ENCODE results near the gene DCC. TPM values are rescaled to one million over a fixed set of nuclear protein-coding genes. Genes with fewer than 3 reads are reported as not detected.

Gene DCC
- total RNA-seq, 4 donors from 2014 or later = 0.84 to 1.2 TPM; not detected in 2

GRCh38 chr18:52992041-52992440 lies 652.0 kb downstream of the DCC start:
- TF ChIP-seq CTCF (IDR thresholded peaks at IDR 0.05) (no peak), EP300 (IDR thresholded peaks at IDR 0.05) (no peak), POLR2A (IDR thresholded peaks at IDR 0.05) (no peak)
- Histone ChIP-seq H3K4me1 (no peaks in the 10 kb centered on the region), H3K27me3 (no peaks in the 10 kb centered on the region), H3K4me3 (no peak overlapping the region), H3K27ac (no peak overlapping the region), H3K9me3 (no peaks in the 10 kb centered on the region), H3K36me3 (no peaks in the 10 kb centered on the region)
- no peak for DNase-seq (ENCODE audit: low spot score in 2 of 2)
- WGBS, 2 donors = 60 to 62% methylated on average over 6 of the region's 6 CpGs

GRCh38 chr18:52995875-52996274 lies 655.9 kb downstream of the DCC start:
- H3K27ac ChIP-seq = no peak overlapping the region
- WGBS, 2 donors = 81 to 87% methylated on average over 4 of the region's 4 CpGs
- TF ChIP-seq EP300 (IDR thresholded peaks at IDR 0.05) = no peak
- no peak for TF ChIP-seq CTCF (IDR thresholded peaks at IDR 0.05)
- TF ChIP-seq POLR2A (IDR thresholded peaks at IDR 0.05) = no peak
- H3K36me3 ChIP-seq = no peaks in the 10 kb centered on the region
- H3K4me3 ChIP-seq = no peak overlapping the region
- no peak for DNase-seq (ENCODE audit: low spot score in 2 of 2)
- H3K27me3 ChIP-seq = no peaks in the 10 kb centered on the region
- H3K4me1 ChIP-seq = no peaks in the 10 kb centered on the region
- no peaks in the 10 kb centered on the region for H3K9me3 ChIP-seq

- H3K4me1 ChIP-seq = no peaks in the 10 kb centered on the region
- H3K9me3 ChIP-seq = no peaks in the 10 kb centered on the region
- no peak overlapping the region for H3K27ac ChIP-seq
- no peak for DNase-seq (ENCODE audit: low spot score in 2 of 2)
- H3K36me3 ChIP-seq = no peaks in the 10 kb centered on the region
- TF ChIP-seq CTCF (IDR thresholded peaks at IDR 0.05) (no peak), EP300 (IDR thresholded peaks at IDR 0.05) (no peak), POLR2A (IDR thresholded peaks at IDR 0.05) (no peak)
- H3K27me3 ChIP-seq = no peaks in the 10 kb centered on the region
- no peak overlapping the region for H3K4me3 ChIP-seq
- WGBS, 2 donors = 84 to 89% methylated on average over 2 of the region's 2 CpGs
These were observed 659.6 kb downstream of the DCC start for GRCh38 chr18:52999633-53000032.

- TF ChIP-seq EP300 (IDR thresholded peaks at IDR 0.05) (no peak), POLR2A (IDR thresholded peaks at IDR 0.05) (no peak), CTCF (IDR thresholded peaks at IDR 0.05) (no peak)
- 23 to 33% methylated on average over 1 of the region's 1 CpG for WGBS, 2 donors
- Histone ChIP-seq H3K4me3 (no peak overlapping the region), H3K4me1 (no peaks in the 10 kb centered on the region), H3K9me3 (no peaks in the 10 kb centered on the region), H3K27me3 (no peaks in the 10 kb centered on the region), H3K27ac (no peak overlapping the region), H3K36me3 (no peaks in the 10 kb centered on the region)
- no peak for DNase-seq (ENCODE audit: low spot score in 2 of 2)
These were observed 664.8 kb downstream of the DCC start for GRCh38 chr18:53004798-53005197.

GRCh38 chr18:53018791-53019190 lies 678.8 kb downstream of the DCC start:
- 54 to 57% methylated on average over 2 of the region's 2 CpGs for WGBS, 2 donors
- TF ChIP-seq EP300 (IDR thresholded peaks at IDR 0.05) (no peak), CTCF (IDR thresholded peaks at IDR 0.05) (no peak), POLR2A (IDR thresholded peaks at IDR 0.05) (no peak)
- Histone ChIP-seq H3K4me1 (no peaks in the 10 kb centered on the region), H3K4me3 (no peak overlapping the region), H3K27ac (no peak overlapping the region), H3K27me3 (no peaks in the 10 kb centered on the region), H3K9me3 (no peaks in the 10 kb centered on the region), H3K36me3 (no peaks in the 10 kb centered on the region)
- no peak for DNase-seq (ENCODE audit: low spot score in 2 of 2)

Data from tibial nerve (tissue), 4 donors.